HepG2 (cell line): ENCODE measurements around the gene ADAM8. TPM values are rescaled to one million over a fixed set of nuclear protein-coding genes. Genes with fewer than 3 reads are reported as not detected.
"Not testable (repeated sequence)": the region's sequence is repeated elsewhere in the genome, so short reads cannot be mapped to it uniquely, and the experiment has no call there.

Experiments
- ATAC-seq: fragments of 200-7000 bp; cut with Tn5 transposase; 3 replicates; pipeline ENCODE4 v1.9.1; 2020; ENCODE audit warnings: mild to moderate bottlenecking, moderate library complexity
- BruUV-seq: library from RNA; stranded (reverse); fragments of 400-500 nt; replicated peaks from 2 replicates; lab custom pipeline; 2021; lab: Mats Ljungman, UMichigan
- CTCF ChIA-PET: fragments of 300-600 bp; formaldehyde crosslinking; extraction: SDS; loops from one replicate; lab custom pipeline; 2021; ENCODE audit warnings: low total read pairs, inconsistent platforms, low intra/inter-chr PET ratio; lab: Yijun Ruan, JAX
- POLR2A ChIA-PET: fragments of 350-600 bp; sonication (Branson Sonifier 250); formaldehyde crosslinking; loops from one replicate; lab custom pipeline; 2020; ENCODE audit warnings: antibody characterized with exemption, inconsistent platforms; lab: Yijun Ruan, JAX
- DNase-seq: peaks from one replicate; pipeline ENCODE4 v3.0.0-alpha.2; 2015; ENCODE audit warnings: low spot score
- FAIRE-seq: peaks from 3 replicates; lab custom pipeline; 2011; peaks lifted over from hg19 to GRCh38; lab: Jason Lieb, UNC
- H2AFZ ChIP-seq: one replicate; pipeline ENCODE4 v1.6.1; 2011; ENCODE audit warnings: low read length, inconsistent platforms
- H3K27ac ChIP-seq: fragments of 300-600 bp; 3 replicates; pipeline ENCODE4 v1.8.0; 2011; ENCODE audit warnings: mixed run types, mild to moderate bottlenecking, mixed read lengths, low read length, inconsistent platforms; ENCODE audit not compliant: insufficient read depth; ENCODE audit errors: extremely low read length
- H3K27me3 ChIP-seq, 2 experiments: fragments of 200-600 bp in 1 of 2; 2 replicates in 1 of 2; 3 replicates in 1 of 2; pipeline versions ENCODE4 v1.6.0 to v1.8.0; 2011; ENCODE audit warnings: low read length in 2 of 2, mild to moderate bottlenecking in 2 of 2, moderate library complexity in 2 of 2, inconsistent platforms in 1 of 2; ENCODE audit not compliant: insufficient read depth in 2 of 2, control insufficient read depth in 1 of 2
- H3K36me3 ChIP-seq, 2 experiments: fragments of 200-600 bp in 1 of 2; replicated peaks in 1 of 2; 2 replicates in 1 of 2; 3 replicates in 1 of 2; pipeline versions ENCODE4 v1.5.1 to v1.8.0; 2011; ENCODE audit warnings: low read length in 2 of 2, inconsistent platforms in 1 of 2; ENCODE audit not compliant: insufficient read depth in 2 of 2, control insufficient read depth in 1 of 2
- H3K4me1 ChIP-seq: 2 replicates; pipeline ENCODE4 v1.5.1; 2012; ENCODE audit warnings: low read length, inconsistent platforms; ENCODE audit not compliant: insufficient read depth
- H3K4me2 ChIP-seq: 2 replicates; pipeline ENCODE4 v1.6.0; 2011; ENCODE audit warnings: low read depth, low read length, inconsistent platforms
- H3K4me3 ChIP-seq, 3 experiments: fragments of 200-600 bp in 1 of 3; sonication (generic), shearing (Covaris generic) in 1 of 3; replicated peaks in 1 of 3; 2 replicates each; pipeline ENCODE4 v1.5.1; 2011 to 2016; ENCODE audit warnings: low read length in 3 of 3, inconsistent platforms in 2 of 3, low read depth in 2 of 3, mild to moderate bottlenecking in 2 of 3, control low read depth in 1 of 3, mixed read lengths in 1 of 3; ENCODE audit not compliant: insufficient read depth in 1 of 3
- H3K79me2 ChIP-seq: one replicate; pipeline ENCODE4 v1.6.1; 2011; ENCODE audit warnings: low read length, inconsistent platforms; ENCODE audit not compliant: insufficient read depth
- H3K9ac ChIP-seq: 2 replicates; pipeline ENCODE4 v1.6.0; 2011; ENCODE audit warnings: mild to moderate bottlenecking, low read depth, low read length, inconsistent platforms; ENCODE audit not compliant: insufficient read depth
- H3K9me3 ChIP-seq: 2 replicates; pipeline ENCODE4 v1.5.1; 2012; ENCODE audit warnings: mild to moderate bottlenecking, low read length
- H4K20me1 ChIP-seq: 2 replicates; pipeline ENCODE4 v1.6.0; 2011; ENCODE audit warnings: inconsistent platforms, mild to moderate bottlenecking, low read length, moderate library complexity; ENCODE audit not compliant: insufficient read depth
- RAD51 ChIP-seq: fragments of 450-650 bp; IDR thresholded peaks from 2 replicates; pipeline ENCODE4 v1.6.1; 2016; ENCODE audit warnings: borderline replicate concordance
- YY1 ChIP-seq: IDR thresholded peaks from 2 replicates; pipeline ENCODE4 v1.6.1; 2011; ENCODE audit warnings: low read length, low read depth, moderate library complexity, mild to moderate bottlenecking; ENCODE audit not compliant: insufficient read depth, insufficient replicate concordance
- ZNF687 ChIP-seq: sonication (generic); formaldehyde crosslinking; IDR thresholded peaks from 2 replicates; pipeline ENCODE4 v1.5.1; 2020; ENCODE audit warnings: mild to moderate bottlenecking, missing genetic modification reagents, moderate library complexity
- WGBS: methylation state at CpG from one replicate; pipeline ENCODE4 v1.1.6; 2017; ENCODE audit warnings: low lambda C conversion rate; 5-methylcytosine and 5-hydroxymethylcytosine counted together
- in situ Hi-C: cut with HindIII; loops from 2 replicates; pipeline ENCODE4 v1.10.0; 2017; ENCODE audit warnings: low pct_unique_long_range_greater_than_20kb; ENCODE audit not compliant: extremely low pct_ligation_motif_present
- intact Hi-C: fragments of 100-400 bp; cut with micrococcal nuclease; formaldehyde crosslinking; loops from one replicate; pipeline ENCODE4 v1.10.0; 2022; ENCODE audit not compliant: unreplicated experiment
- polyA plus RNA-seq, 8 experiments: library from polyadenylated mRNA; depleted of rRNA in 3 of 8; stranded (reverse) in 7 of 8; unstranded in 1 of 8; fragments of >200 nt; fragmentation: Illumina TruSeq in 4 of 8; extraction: Trizol in 4 of 8; gene quantifications; 2 replicates each; pipeline versions ENCODE4 v1.2.1 to v1.2.3, GENCODE V29; 2011 to 2016; ENCODE audit warnings: low read depth in 4 of 8, missing spikeins in 1 of 8, mixed read lengths in 1 of 8; ENCODE audit not compliant: insufficient read depth in 1 of 8
- total RNA-seq, 5 experiments: library from RNA; depleted of rRNA; stranded (reverse); fragments of >200 nt; fragmentation: Illumina TruSeq; extraction: Trizol; gene quantifications; 2 replicates each; pipeline ENCODE4 v1.2.3, GENCODE V29; 2016; ENCODE audit warnings: low read depth in 1 of 5

ADAM8 gene
- total and polyA plus RNA-seq, 2 of the 13 experiments (the other 11 are each of a cell fraction or from before 2014, with no cell fraction given), result 0.24 to 0.93 TPM

DNA sequence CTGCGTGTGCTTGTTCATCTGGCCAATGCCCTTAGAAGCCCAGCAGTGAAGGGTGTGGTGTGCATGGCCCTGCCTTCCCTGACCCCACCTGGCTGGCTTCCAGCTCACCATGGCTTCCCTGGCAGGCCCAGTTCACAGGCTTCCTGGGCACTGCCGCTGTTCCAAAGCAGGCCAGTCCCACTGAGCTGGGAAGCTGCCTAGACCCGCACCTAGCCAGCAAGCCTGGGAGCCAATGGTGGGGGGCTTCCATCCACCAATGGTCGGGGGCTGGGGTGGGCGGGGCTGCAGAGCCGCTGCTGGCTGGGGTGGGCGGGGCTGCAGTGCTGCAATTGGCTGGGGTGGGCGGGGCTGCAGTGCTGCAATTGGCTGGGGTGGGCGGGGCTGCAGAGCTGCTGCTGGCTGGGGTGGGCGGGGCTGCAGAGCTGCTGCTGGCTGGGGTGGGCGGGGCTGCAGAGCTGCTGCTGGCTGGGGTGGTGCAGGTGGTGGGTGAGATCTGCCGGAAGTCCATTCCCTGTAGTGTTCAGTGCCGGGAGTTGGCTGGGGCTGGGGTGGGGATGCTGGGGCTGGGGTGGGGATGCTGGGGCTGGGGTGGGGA is 47.6 kb upstream of the ADAM8 start (continued):
- TF ChIP-seq YY1, result peak; percentile 26
- TF ChIP-seq ZNF687 (CRISPR knock-in tag), result peak; percentile 16; the same call in 1 of the 2 replicates
- TF ChIP-seq, all 625 proteins: peak for 14

DNA sequence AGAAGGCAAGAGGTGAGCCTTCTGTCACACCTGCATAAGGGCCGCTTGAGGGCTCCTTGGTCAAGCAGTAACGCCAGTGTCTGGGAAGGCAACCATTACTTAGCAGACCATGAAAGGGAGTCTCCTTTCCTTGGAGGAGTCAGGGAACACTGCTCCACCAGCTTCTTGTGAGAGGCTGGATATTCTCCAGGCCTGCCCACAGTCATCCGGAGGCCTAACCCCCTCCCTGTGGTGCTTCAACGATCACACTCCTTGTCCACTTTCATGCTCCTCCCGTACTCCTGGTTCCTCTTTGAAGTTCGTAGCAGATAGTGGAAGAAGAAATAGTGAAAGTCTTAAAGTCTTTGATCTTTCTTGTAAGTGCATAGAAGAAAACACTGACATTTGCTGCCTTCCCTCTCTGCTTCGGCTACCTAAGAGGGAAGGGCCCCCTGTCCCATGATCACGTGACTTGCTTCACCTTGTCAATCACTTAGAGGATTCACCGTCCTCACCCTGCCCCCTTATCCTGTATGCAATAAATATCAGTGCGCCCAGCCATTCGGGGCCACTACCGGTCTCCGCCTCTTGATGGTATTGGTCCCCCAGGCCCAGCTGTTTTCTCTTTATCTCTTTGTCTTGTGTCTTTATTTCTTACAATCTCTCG is 45.5 kb upstream of the ADAM8 start:
- Histone ChIP-seq H3K4me1 (peaks cover 24% of the 10 kb centered on the region), H3K27me3 (peaks cover 1 to 32% of the 10 kb centered on the region in 2 experiments; a peak in 4 of 5 replicates)
- ATAC-seq, H3K9me3 ChIP-seq, POLR2A ChIA-PET, H3K4me3 ChIP-seq, FAIRE-seq, BruUV-seq, in situ Hi-C loops, H3K9ac ChIP-seq, H3K27ac ChIP-seq, H4K20me1 ChIP-seq, H2AFZ ChIP-seq, H3K79me2 ChIP-seq, H3K36me3 ChIP-seq, CTCF ChIA-PET, H3K4me2 ChIP-seq, DNase-seq: not testable (repeated sequence)
- peak; percentile 81; the same call in 1 of the 2 replicates for TF ChIP-seq RAD51
- 43% methylated on average over 13 of the region's 14 CpGs for WGBS
- intact Hi-C loops, result loop anchor here (10.0 kb wide), 1 partner anchor 53 kb away; the partner anchor contains the start of genes ECHS1 and PAOX
